ENCODE data around the gene VWA8.
"Not testable (repeated sequence)": the region's sequence is repeated elsewhere in the genome, so short reads cannot be mapped to it uniquely, and the experiment has no call there.

DNA sequence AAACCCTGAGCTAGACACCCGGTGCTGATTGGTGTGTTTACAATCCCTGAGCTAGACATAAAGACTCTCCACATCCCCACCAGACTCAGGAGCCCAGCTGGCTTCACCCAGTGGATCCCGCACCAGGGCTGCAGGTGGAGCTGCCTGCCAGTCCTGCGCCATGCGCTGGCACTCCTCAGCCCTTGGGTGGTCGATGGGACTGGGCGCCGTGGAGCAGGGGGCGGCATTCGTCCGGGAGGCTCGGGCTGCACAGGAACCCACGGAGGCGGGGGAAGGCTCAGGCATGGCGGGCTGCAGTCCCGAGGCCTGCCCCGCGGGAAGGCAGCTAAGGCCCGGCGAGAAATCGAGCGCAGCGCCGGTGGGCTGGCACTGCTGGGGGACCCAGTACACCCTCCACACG lies 62.5 kb downstream of the VWA8 start:
- not testable (repeated sequence) for TF ChIP-seq CTCF (IDR thresholded peaks at IDR 0.05); POLR2AphosphoS5 (IDR thresholded peaks at IDR 0.05; ENCODE audit: insufficient read depth in 1 of 2, low read depth in 1 of 2)
